8988T (cell line): ENCODE results near the gene POLR3GL.

ENCODE experiments used
- DNase-seq: peaks from one replicate; pipeline ENCODE4 v3.0.0; 2011

Gene POLR3GL

DNA sequence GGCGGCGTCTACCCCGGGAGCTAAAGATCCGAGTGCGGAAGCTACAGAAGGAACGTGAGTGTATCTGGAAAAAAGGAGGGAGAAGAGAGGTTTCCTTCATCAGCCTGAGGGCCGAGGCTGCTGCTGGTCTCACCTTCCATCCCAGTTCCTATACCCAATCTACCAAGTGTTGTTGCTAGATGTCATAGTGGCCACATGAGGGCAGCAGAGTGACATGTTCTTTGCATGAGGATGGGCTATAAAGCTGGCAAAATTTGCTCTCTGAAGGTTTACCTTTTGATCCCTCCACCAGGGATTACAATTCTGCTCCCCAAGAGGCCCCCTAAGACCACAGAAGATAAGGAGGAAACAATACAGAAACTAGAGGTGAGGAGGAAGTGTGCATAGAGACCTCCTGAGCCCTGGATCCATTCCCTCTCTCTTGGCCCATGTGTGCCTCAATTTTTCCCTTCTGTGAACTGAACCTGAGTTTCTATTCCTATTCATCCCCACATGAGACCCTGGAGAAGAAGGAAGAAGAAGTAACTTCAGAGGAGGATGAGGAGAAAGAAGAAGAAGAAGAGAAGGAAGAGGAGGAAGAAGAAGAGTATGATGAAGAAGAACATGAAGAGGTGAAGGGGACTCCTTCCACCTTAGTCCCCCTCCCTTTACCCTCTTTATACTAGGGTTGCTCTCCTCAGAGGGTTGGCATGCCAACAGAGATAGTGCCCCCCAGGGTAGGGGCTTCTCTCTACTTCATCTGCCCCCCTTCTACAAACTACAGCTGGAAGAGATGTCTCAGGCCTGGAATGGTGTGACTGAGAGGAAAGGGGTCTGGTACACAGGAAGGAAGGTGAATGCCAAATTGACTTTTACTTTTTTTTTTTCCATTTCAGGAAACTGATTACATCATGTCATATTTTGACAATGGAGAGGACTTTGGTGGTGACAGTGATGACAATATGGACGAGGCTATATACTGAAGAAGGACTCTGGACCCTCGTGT is 13.3 kb downstream of the POLR3GL start:
- peak; percentile 44 for DNase-seq

DNA sequence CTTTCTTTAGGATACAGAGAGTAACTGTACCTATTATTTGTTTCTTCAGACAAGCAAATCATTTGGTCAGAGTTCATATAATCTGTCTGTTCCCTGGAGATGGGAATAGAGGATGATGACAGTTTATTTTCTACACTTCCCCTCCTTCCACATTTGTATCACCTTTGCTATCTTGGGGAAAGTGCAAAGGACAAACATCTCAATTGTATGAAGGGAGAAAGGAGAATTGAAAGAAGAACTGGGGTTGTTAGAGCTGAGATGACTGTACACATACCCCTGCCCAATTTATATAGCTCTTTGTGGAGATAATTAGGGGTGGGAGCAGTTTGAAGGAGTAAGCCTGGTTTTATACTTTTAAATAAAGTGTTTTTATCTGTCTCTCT is 14.0 kb downstream of the POLR3GL start:
- no peak for DNase-seq

DNA sequence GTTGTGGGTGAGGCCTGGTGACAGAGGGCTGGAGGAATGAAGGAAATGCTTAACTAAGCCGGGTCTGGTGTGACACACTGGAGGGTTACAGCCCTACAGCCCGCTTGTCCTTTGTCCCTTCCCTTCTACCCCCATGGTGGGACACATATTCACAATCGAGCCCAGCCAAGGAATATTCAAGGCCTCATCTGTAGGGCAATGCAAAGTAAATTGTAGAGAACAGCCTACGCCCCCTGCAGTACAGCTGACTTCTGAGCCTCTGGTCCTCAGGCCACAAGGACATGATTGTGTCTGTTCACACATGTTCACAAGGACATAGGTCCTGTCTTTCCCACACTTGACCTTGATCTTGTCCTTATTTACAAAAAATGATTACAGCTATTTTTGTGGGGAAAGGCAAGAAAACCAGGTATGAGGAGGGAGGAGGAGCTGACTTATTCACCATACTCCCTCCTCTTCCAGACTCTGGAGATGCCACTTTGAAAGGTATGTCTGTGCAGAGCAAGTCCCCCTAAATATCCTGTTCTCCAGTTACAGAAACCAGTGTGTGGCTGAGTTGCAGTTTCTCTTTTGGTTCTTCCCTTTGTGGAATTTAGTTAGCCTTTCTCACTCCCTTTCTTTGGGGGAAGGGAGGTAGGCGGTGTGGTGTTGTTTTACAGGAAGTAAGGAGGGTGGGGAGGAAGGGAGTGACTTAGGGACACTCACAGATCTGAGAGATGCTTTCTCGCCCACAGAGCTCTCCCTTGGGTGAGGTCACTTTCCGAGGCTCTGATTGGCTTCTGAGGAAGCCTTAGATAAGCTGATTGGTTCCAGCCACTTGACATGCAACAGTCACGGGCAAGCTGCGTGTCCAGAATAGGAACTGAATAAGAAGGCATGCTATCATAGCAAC is 14.6 kb downstream of the POLR3GL start:
- DNase-seq: no peak

DNA sequence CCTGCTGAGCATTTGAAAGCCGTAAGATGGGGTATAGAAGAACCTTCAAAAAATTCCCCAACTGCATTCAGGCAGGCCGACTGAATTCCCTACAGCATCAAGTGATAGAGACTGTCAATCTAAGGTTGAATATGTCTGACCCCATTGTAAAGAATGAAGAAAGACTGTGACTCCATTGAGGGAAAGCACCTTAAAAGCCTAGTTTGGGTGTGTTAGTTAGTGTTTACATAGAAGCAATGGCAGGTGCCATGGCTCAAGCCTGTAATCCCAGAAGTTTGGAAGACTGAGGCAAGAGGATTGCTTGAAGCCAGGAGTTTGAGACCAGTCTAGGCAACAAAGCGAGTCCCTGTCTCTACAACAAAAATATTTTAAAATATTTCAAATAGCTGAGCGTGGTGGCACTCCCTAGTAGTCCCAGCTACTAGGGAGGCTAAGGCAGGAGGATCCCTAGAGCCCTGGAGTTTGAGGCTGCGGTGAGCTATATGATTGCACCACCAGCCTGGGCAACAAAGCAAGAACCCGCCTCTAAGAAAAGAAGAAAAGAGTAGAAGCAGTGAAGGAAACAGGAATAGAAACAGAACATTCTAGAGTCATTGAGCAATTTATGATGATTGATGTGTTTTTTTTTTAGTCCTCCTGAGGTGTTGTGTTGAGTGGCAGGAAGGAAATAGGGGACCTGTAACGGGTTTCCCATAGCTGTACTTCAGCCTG is 15.4 kb downstream of the POLR3GL start:
- no peak for DNase-seq

DNA sequence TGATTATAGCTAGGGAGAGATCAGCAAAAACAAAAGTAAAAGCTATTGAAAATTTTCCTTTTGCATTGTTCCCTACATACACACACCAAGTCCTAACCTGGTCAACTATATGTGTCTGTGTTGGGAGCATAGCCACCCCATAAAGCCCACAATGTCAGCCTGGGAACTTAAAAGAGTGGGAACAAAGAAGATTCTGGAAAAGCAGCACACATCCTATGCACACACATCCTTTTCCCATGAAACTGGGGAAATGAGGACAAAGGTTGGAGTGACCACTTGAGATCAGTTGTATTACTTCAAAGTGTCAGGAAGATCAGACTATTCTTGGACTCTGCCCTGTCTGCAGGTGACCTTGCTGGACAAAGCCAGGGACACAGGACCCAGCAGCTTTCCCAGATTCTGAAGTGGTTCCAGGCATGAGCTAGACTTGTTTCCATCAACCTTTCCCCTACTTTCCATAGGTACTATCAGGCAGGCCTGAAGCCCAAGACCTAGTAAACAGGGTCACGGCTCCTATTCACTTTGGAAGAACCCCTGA is 16.0 kb downstream of the POLR3GL start:
- no peak for DNase-seq

DNA sequence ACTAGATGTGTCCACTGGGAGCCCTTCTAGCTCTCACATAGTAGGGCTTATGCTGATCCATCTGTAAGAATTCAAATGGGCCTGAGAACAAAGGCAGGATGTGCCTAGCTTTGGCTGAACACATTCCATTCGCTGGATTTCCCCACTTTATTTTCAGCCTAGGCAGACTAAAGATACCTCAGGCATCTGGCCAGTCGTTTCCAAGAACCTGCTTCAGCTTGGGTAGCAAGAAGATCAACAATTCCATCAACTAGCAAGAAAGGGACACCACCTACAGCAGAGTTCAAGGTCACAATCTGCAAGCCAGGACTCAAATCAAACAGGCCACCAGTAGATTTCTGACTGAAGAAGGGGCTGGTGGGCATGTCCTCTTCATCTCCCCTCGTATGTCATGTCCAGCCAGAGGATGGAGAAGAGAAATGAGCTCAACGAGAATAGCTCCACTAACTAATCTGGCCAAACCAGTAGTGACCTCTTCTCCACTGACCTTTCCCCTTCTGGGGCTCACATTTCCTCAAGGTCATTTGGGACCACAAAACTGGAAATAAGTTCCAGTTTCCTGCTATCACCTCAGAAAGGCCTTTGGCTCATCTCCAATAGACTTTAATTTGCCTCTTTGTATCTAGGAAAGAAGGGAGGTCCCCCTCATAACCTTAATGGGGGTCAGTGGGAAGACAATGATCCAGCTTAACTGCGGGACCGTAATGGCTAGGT is 17.7 kb downstream of the POLR3GL start:
- DNase-seq: no peak

DNA sequence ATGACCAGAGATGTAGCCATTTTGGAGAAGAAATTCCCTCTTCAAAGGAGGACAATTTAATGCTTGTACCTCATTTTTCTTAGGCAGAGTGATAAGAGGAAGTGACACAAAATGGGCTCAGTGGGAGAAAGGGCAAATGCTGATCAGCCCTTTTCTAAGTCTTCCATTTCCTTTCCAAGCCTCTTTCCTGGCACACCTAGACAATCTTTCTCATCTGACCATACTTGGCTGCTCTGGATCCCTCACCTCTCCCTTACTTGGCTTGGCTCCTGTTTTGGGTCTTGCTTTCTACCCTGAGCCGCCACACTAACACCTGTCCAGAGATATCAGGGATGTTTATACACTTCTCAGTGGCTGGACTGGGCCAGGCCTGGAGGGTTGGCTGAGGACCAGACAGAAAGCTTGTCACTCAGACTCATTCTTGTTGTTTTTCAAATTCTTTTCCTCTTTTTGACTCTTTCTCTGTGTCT is 18.8 kb downstream of the POLR3GL start:
- DNase-seq: no peak

DNA sequence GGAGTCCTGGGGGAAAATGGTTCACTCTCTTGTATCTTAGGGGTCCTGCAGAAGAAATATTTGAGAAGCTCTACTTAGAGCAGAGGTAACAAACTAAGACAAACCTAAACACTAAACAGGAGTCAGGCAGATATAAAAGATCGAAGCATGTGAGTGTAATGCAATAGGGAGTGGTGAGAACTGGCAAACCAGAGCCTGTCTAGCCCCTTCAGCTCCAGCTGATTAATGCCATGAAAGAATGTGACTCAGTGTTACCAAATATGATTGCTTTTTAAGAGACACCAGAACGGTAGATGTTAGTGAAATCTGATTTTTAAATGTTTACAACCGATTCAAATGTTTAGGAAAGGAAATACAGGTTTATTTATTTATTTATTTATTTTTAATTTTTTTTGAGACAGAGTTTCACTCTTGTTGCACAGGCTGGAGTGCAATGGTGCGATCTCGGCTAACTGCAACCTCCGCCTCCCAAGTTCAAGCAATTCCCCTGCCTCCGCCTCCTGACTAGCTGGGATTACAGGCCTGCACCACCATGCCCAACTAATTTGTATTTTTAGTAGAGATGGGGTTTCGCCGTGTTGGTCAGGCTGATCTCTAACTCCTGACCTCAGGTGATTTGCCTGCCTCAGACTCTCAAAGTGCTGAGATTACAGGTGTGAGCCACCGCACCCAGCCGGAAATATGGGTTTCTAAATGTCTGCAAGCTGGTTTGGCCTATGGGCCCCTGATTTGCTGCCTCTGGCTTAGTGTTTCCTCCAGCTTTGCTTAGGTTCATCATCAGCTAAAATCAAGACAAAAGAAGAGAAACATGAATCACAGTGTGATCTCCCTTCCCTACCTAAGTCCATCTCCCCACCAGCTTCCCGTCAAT is 19.7 kb downstream of the POLR3GL start:
- no peak for DNase-seq

DNA sequence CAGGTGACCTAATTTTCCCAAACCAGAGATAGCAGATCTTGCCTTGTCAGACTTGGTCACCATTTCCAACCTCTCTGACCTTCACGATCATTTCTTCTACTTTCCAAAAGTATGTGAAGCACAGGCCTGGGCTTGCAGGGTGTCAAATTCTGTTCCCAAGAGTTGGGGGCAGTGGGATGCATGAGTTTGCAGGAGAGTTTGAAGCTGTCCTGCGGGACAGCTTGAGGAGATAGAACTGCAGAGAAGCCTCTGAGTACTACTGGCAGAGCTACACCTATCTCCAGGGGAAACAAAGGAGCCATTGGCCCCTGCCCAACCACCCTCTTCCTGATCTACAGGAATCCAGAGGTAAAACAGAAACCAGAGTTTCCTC is 20.6 kb downstream of the POLR3GL start:
- no peak for DNase-seq

DNA sequence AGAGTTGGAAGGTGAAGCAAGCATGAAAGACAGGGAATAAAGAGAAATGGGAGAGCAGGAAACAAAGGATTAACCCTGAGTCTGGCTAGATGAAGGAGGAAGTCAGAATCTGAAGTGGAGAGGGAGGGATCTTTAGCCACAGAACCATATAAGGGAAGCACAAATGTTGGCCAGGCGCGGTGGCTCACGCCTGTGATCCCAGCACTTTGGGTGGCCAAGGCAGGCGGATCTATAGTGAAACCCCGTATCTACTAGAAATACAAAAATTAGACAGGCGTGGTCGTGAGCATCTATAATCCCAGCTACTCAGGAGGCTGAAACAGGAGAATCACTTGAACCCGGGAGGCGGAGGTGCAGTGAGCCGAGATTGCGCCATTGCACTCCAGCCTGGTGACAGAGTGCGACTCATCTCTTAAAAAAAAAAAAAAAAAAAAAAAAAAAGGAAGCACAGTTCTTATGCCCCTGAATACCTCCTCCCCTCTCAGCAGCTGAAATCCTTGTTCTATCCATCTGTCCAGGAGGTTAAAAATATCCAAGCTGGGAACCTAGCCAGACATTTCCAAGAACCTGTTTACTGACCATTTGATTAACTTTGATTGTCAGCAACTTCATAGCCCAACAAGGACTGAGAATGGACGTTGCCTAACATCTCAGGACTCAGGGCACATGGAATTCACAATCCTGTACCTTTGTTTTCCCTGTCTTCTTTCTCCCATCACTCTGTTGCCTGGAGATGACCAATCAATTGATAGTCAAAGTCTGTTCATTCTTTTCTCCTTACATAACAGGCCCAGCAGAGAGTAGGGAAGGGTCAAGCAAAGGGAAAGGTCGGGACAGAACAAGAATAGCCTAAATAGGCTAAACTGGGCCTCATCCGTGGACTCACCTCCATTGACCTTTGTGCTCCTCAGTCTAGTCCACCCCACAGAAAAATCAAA is 21.3 kb downstream of the POLR3GL start:
- no peak for DNase-seq

DNA sequence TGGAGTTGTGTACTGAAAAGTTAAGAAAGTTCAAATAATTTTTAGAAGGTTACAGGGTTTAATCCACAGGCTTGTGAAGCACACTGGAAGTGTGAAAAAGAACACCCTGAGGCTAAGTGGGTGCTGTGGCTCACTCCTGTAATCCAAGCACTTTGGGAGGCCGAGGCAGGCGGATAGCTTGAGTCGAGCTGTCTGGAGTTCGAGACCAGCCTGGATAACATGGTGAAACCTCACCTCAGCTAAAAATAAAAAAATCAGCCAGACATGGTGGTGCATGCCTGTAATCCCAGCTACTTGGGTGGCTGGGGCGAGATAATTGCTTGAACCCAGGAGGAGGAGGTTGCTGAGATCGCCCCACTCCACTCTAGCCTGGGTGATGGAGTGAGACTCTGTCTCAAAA is 22.1 kb downstream of the POLR3GL start:
- no peak for DNase-seq

DNA sequence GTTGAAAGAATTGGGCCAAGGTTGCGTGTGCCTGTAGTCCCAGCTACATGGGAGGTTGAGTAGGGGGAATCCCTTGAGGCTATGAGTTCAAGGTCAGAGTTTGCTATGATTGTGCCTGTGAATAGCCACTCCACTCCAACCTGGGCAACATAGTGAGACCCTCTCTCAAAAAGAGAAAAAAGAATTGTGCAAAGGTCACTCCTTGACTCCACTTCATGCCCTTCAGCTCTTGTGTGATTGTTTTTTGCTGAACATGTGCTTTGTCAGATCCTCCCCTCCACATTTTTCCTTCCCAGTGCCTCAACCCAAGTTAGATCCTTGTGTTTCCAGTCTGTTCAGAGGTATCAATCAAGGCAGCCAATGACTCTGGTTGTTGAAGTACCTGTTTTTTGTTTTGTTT is 23.4 kb downstream of the POLR3GL start:
- DNase-seq: no peak

DNA sequence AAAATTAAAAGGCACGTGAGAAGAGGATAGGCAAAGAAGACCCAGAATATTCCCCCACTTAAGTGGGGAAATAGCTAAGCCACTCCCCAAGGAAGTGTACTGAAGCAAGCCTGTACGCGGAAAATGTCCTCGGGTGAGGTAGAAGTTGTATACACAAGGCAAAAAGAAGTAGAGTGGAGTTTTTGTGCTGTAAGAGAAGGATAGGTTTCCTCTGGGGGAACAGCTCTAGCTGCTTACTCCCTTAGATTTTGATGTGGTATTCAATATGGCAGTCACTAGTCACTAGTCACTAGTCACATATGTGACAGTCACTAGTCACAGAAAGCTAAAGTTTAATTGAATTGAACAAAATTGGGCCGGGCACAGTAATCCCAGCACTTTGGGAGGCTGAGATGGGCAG is 24.3 kb downstream of the POLR3GL start:
- DNase-seq: no peak

DNA sequence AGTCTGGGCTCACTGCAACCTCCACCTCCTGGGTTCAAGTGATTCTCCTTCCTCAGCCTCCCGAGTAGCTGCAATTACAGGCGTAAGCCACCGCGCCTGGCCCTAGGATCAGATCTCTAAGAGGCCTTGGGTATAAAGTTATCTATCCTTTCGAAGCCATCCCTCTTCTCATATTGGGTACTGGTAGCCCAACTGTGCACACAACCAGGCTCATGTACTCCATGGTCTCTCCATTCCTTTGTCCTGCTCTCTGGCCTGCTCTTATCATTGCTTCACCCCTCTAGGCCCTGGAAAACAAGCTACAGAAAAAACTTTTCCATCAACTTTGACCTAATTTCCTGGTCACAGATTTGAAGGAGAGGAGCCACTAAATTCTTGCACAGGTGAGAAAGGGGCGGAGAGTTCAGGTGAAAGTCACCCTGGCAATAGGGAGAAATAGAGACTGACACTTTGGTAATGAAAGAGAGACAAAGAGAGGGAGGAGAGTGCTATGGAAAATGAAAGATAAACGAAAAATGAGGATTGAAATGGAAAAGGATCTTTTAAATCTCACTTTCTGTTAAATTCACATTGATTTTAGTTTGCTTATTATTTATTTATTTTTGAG is 25.9 kb downstream of the POLR3GL start:
- DNase-seq: no peak

DNA sequence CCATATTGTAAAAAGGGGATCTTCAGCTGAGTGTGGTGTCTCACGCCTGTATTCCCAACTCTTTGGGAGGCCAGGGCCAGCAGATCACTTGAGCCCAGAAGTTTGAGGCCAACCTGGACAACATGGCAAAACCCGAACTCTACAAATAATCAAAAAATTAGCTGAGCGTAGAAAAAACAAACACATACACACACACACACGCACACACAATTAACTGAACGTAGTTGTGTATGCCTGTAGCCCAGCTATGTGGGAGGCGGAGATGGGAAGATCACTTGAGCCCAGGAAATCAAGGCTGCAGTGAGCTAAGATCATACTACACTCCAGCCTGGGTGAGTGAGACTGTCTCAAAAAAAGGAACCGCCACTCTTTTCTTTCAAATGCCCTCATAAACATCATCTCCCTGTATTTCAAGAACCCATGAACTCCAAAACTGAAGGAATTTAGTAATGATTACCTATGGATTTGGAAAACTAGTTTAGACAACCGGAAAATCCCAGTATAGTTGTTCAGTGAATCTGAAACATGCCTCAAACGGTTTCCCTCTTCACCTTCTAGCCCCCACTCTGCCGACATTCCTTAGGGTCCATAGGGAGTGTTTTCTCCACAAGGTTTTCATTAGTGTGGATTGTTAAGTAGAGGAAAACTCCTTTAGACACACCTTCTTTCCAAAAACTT is 27.4 kb downstream of the POLR3GL start:
- no peak for DNase-seq

DNA sequence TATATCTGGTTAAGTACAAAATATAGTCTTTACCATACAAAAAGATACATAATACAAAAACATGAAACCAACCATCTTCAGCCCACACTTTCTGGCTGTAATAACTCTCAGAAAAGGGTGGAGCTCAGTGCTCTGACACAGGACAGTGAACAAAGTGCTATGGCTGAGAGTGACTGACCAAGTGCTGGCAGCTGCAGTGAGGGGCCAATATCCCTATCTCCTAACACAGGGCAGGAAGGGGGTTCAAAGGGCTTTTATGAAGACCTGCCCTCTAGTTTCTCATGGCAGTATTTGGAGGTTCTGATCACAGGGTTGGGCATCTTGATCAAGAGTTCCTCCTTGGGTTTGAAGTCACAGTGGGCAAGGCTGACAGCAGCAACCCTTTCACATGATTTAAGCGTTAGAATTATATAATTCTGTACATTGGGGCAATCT is 28.0 kb downstream of the POLR3GL start:
- no peak for DNase-seq

DNA sequence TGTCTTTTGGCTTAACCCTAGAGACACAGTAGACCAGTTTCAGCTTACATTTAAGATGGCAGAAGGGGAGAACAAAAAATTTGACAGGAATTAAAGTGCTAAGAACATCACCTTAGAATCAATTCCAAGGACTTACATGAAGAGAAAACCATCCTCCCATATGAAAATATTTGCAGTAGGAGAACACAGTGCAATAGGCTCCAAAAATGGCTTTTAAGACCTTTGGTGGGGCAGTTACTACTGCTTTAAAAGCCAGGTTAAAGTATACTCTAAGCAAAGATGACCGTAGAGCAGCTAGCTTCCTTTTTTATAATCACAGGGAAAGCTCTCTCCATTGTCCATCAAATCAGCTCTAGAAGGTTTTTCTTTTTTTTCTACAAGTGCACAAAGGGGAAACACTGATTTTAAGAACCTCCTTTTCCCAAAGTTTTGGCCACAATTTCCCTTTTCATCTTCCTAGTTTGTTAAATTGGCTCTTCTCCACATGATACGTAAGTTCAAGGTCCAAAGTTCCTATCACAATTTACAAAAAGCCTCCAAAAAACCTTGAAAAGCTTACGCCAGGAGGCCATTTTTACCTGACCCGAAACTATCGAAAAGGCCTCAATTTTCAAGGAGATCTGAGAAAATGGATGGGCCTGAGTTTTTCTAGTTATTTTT is 28.6 kb downstream of the POLR3GL start:
- no peak for DNase-seq
